Testis (tissue), 3 donors: Measurements from ENCODE around the gene ZEB2. TPM values are rescaled to one million over a fixed set of nuclear protein-coding genes. Genes with fewer than 3 reads are reported as not detected.

Experiments
- DNase-seq: peaks from one replicate; pipeline ENCODE4 v3.0.0-alpha.2; 2019
- H3K27ac ChIP-seq, 2 donors: fragments of 200-600 bp; sonication (generic); one replicate each; pipeline ENCODE4 v1.5.1; 2019
- H3K27me3 ChIP-seq: fragments of 200-600 bp; sonication (generic); one replicate; pipeline ENCODE4 v1.5.1; 2019
- H3K36me3 ChIP-seq: fragments of 200-600 bp; sonication (generic); one replicate; pipeline ENCODE4 v1.5.1; 2017; ENCODE audit warnings: low read depth; ENCODE audit errors: missing control alignments
- H3K4me1 ChIP-seq: fragments of 200-600 bp; sonication (generic); one replicate; pipeline ENCODE4 v1.5.1; 2019
- H3K4me3 ChIP-seq, 2 donors: fragments of 200-600 bp; sonication (generic); one replicate each; pipeline ENCODE4 v1.5.1; 2017 to 2019
- H3K9me3 ChIP-seq: fragments of 200-600 bp; sonication (generic); one replicate; pipeline ENCODE4 v1.5.1; 2017
- CTCF ChIP-seq, 3 experiments: fragments of 450-650 bp in 2 of 3; fragments of 200-600 bp in 1 of 3; sonication (generic) in 1 of 3; IDR thresholded peaks; one replicate each; pipeline ENCODE4 v1.5.1; 2016 to 2019; ENCODE audit warnings: antibody characterized with exemption in 3 of 3, mild to moderate bottlenecking in 2 of 3, moderate library complexity in 1 of 3
- POLR2A ChIP-seq: fragments of 450-650 bp; IDR thresholded peaks from one replicate; pipeline ENCODE4 v1.6.1; 2017; ENCODE audit warnings: antibody characterized with exemption, mild to moderate bottlenecking, moderate library complexity
- whole genome bisulfite sequencing, 2 donors: methylation state at CpG; one replicate each; pipeline ENCODE4 v1.1.5; 2018; 5-methylcytosine and 5-hydroxymethylcytosine counted together
- intact Hi-C: fragments of 100-400 bp; cut with DNase I; formaldehyde crosslinking; loops from one replicate; pipeline ENCODE4 v1.15.1; 2023; ENCODE audit warnings: low total_unique reads
- polyA plus RNA-seq: library from polyadenylated mRNA; stranded (reverse); fragments of 350-450 nt; fragmentation: Illumina TruSeq; extraction: RNeasy Lipid Tissue Mini Kit (QIAGEN cat#74804); gene quantifications from one replicate; pipeline ENCODE4 v1.2.3, GENCODE V29; 2014; ENCODE audit warnings: low read depth, low replicate concordance; ENCODE audit not compliant: insufficient read depth
- total RNA-seq, 2 donors: library from RNA; depleted of rRNA; stranded (reverse); fragments of >200 nt; gene quantifications; one replicate each; pipeline ENCODE4 v1.2.3, GENCODE V29; 2016

ZEB2 gene
- total and polyA plus RNA-seq, 3 donors from 2014 or later, result 38.7 to 96.4 (median 87.8) TPM

- TF ChIP-seq CTCF (IDR thresholded peaks at IDR 0.05) (no peak), POLR2A (no peak)
- no peaks in the 10 kb centered on the region for H3K9me3 ChIP-seq
- H3K36me3 ChIP-seq, result no peaks in the 10 kb centered on the region
- H3K27me3 ChIP-seq, result no peaks in the 10 kb centered on the region
- no peak overlapping the region for H3K4me3 ChIP-seq
- peaks cover 39% of the 10 kb centered on the region for H3K4me1 ChIP-seq
- WGBS, 2 donors, result 90 to 99% methylated on average over 3 of the region's 3 CpGs
- H3K27ac ChIP-seq, result peak overlapping the region in 1 of 2 donors; percentile 69
- intact Hi-C loops, result no loop called here
- no peak for DNase-seq
Measured at GRCh38 chr2:144496977-144497598, 22.8 kb downstream of the ZEB2 start.

- no peak for TF ChIP-seq CTCF (IDR thresholded peaks at IDR 0.05)
- TF ChIP-seq POLR2A, result no peak
- Histone ChIP-seq H3K4me3 (no peak overlapping the region), H3K27me3 (no peaks in the 10 kb centered on the region), H3K27ac (peak overlapping the region; percentile 33 to 69), H3K9me3 (no peaks in the 10 kb centered on the region), H3K4me1 (peaks cover 36% of the 10 kb centered on the region), H3K36me3 (no peaks in the 10 kb centered on the region)
- WGBS, 2 donors, result 67 to 73% methylated on average over 10 of the region's 10 CpGs
- DNase-seq, result no peak
- intact Hi-C loops, result no loop called here
Measured at GRCh38 chr2:144496092-144496976, 23.6 kb downstream of the ZEB2 start.

- intact Hi-C loops, result no loop called here
- Histone ChIP-seq H3K9me3 (no peaks in the 10 kb centered on the region), H3K27me3 (no peaks in the 10 kb centered on the region), H3K36me3 (no peaks in the 10 kb centered on the region), H3K4me1 (peaks cover 36% of the 10 kb centered on the region), H3K4me3 (no peak overlapping the region), H3K27ac (peak overlapping the region; percentile 33 to 69)
- 41 to 59% methylated on average over 6 of the region's 6 CpGs for WGBS, 2 donors
- TF ChIP-seq POLR2A (no peak), CTCF (IDR thresholded peaks at IDR 0.05) (no peak)
- no peak for DNase-seq
Measured at GRCh38 chr2:144495227-144496091, 24.5 kb downstream of the ZEB2 start.

GRCh38 chr2:144493027-144493809 lies 26.7 kb downstream of the ZEB2 start:
- no peaks in the 10 kb centered on the region for H3K36me3 ChIP-seq
- peak; percentile 68 for DNase-seq
- H3K9me3 ChIP-seq, result no peaks in the 10 kb centered on the region
- intact Hi-C loops, result no loop called here
- H3K4me3 ChIP-seq, result no peak overlapping the region
- TF ChIP-seq POLR2A, result no peak
- TF ChIP-seq CTCF (IDR thresholded peaks at IDR 0.05), result no peak
- peak overlapping the region in 1 of 2 donors; percentile 55 for H3K27ac ChIP-seq
- H3K27me3 ChIP-seq, result no peaks in the 10 kb centered on the region
- WGBS, 2 donors, result 54 to 55% methylated on average over 8 of the region's 8 CpGs
- peaks cover 36% of the 10 kb centered on the region for H3K4me1 ChIP-seq
